IPS DF 4.7 (cell line): ENCODE results near the gene MAD2L2.

Source experiments
- DNase-seq: peaks from one replicate; pipeline ENCODE4 v3.0.0-alpha.2; 2013; ENCODE audit warnings: low spot score; ENCODE audit errors: extremely low read depth

The MAD2L2 gene

DNA sequence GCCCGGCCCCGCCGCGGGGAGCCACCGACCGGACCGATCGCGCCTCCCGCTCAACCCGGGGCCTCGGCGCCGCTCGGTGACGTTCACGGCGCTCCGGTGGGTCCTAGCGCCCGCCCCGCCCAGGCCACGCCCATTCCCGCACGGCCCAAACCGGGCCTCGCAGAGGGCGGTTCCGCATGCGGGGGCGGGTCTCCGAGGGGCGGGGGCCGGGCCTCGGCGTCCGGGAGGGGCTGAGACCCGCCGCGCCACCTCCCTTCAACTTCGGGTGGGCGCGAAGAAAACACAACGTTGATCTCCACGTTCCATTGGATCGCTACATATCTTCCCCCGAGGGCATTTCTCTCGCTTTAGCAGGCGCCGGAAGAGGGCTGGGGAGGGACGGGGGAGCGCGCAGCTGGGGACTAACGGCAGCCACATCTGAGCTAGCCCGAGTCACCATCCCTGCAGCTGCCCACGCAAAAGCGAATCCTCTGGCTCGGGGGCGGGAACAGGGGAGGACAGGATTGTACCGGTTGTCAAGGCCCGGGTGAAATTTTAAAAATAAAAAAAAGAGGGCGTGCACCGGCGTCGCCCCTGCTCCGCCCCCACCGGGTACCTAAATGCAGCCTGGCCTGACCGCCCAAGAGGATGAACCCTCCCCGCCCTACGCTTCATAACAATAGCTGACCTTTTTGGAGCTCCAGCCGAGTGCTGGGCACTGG is at the start of gene MAD2L2:
Gene MAD2L2, minus strand, starts transcription at position 78 of the 701 bp plus-strand sequence. CDS start 547 bp downstream, outside the sequence.
- no peak for DNase-seq

DNA sequence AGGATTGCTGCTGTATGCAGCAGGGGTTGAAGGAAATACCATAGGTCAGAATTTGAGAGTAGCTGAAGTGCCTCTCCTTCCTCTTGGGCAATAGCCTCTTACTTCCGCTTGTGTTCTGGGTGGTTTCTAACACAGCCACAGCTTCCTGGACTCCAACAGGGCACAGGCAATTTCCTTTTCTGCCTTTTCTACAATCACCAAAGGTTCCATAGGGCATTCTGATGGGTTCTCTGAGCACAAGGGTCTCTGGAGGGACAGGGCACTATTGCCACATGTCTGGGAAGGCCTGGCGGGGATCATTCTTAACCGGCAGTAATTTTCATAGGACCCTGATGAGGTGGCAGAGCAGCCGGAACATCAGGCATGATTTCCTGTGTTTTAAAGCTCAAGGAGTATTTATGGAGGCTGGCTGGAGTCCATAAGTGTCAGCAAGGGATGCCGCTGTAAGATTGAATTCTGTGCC is 49.5 kb upstream of the MAD2L2 start:
- DNase-seq, result no peak

DNA sequence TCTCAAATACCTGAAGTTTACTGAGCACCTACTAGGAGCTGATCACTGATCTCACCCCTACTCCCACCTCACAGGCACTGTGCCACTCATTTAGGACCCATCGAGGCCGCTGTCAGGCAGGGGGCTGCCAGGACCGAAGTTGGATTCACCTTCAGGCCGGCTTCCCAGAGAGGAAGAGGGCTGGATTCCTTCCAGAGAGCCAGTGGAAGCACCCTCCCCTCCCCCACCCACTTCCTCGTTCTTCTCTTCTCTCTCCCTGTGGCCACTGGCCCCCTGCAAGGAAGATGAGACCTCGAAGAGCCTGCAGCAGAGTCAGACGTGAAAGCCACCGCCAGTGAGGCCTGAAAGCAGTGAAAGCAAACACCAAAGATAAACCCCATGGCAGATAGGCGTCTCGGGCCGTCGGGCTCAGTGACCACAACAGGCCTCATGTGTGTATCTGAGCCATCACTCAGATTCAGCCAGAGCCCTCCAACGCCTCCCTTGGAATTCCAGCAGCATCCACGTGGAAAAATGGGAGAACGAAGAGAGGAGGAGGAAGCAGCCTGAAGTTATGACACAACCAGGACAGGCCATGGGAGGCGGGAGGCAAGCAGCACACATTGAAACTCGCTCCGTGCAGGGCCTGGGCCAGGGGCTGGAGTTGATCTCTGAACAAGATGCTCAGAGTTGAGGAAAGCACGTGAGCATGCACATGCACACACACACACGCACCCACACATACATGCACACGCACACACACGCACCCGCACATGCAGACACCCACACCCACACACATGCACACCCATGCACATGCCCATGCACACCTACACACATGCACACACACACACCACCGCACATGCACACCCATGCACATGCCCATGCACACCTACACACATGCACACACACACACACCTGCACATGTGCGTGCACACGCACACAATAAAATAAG is 48.8 kb upstream of the MAD2L2 start:
- no peak for DNase-seq

DNA sequence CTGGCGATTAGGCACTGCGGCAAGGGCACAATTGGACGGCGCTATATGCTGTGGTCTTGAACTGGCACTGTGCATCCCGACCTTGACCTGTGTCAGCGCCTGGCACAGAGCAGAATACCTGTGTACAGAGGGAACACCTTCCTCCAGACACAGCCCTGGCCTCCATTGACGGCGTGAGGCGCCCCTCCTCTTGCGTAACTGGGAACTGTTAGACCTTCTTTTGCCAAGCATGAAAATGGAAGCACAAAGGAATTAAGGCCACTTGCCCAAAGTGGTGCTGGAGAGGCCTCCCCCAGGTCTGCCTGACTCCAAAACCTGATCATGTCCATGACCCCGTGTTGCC is 48.2 kb upstream of the MAD2L2 start:
- DNase-seq, result no peak

DNA sequence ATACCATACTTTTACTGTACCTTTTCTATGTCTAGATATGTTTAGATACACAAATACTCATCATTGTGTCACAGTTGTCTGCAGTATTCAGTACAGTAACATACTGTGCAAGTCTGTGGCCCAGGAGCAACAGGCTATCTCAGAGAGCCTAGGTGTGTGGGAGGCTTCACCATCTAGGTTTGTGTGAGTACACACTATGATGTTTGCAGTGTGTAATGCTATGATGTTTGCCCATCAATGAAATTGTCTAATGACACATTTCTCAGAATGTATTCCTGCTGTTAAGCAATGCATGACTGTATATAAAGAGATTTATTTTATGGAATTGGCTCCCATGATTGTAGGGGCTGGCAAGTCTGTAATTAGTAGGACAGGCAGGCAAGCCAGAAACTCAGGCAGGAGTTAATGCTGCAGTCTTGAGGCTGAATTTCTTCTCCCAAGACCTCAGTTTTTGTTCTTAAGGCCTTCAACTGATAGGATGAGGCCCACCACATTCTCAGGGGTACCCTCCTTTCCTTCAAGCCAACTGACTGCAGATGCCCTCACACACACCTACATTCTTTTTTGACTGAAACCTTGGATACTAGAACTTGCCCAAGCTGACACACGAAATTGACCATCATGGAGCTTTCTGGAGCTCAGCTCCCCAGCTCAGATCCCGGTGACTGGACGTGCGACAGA is 47.3 kb upstream of the MAD2L2 start:
- DNase-seq, result no peak

DNA sequence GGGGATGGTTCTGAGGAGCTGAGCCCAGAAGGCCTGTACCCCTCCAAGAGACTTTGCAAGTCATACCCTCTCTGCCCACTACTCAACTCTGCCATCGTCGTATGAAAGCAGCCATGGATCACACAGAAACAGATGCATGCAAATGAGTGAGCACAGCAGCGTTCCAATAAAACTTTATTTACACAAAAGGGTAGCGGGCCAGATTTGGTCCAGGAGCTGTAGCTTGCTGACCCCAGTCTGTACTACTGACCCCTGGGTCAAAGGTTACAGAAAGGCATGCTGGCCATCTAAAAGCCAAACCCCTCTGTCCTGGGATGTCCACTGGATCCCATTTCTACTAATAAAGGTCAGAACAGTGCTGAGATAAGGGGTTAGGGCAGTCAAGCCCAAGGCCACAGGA is 46.2 kb upstream of the MAD2L2 start:
- DNase-seq, result no peak

DNA sequence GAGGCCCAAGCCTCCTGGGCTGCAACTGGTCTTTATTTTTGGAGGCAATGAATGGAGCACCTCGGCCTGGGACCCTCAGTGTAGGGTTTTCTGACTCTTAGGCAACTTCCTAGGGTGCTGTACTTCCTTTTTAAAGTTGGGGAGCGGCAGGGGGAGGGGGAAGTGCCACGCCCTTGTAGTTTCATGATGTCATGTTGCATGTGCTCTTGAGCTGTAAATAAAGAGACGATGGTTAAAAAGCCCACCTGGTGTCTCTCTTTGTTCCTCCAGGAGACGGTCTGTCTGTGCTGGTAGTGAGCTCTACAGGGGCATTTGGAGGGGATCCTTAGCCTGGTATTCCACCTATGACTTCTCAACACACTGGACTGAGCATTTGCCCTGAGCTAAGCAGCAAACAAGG is 44.7 kb upstream of the MAD2L2 start:
- DNase-seq, result no peak

DNA sequence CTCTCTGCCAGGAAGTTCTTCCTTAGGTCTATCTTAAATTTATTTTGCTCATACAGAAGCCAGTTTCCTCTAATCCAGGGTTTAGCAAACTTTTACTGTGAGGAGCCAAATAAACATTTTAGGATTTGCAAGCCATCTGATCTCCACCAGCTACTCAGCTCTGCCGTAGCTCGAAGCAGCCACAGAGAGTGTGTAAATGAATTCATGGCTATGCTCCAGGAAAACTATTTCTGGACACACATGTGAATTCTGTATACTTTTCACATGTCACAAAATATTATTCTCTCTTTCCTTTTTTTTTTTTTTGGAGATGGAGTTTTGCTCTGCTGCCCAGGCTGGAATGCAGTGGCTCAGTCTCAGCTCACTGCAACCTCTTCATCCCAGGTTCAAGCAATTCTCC is 41.6 kb upstream of the MAD2L2 start:
- DNase-seq, result no peak

DNA sequence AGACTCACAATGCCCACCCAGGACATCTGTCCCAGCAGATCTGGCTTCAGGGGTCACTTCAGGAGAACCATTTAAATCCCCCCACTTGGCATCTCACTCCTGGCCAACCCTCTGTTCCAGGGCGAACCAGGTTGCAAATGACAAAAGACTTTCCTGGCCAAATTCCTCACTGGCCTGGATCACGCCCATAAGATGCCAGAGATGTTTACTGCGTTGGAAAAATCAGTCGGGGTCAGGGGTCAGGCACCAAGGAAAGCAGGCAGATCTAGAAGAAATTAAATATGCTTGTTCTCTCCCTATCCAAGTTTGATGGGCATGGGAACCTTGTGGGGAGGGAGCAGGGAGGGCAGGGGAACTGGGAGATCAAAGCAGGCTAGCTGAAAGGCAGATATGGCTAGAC is 40.4 kb upstream of the MAD2L2 start:
- DNase-seq, result no peak

DNA sequence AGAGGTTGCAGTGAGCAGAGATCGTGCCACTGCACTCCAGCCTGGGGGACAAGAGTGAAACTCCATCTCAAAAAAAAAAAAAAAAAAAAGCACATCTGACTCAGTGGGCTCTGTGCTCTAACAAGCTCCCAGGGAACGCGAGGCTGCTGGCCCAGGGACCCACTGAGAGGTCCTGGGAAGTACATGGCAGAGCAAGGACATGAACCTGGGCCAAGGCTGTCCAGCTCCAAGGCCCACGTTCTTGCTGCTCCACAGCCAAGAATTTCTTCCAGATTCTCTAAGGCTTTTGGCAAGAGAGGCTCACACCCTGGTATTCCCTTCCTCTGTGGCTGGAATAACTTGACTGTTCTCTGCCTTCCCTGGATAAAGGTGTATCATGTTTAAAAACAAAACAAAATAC is 39.6 kb upstream of the MAD2L2 start:
- DNase-seq, result no peak

DNA sequence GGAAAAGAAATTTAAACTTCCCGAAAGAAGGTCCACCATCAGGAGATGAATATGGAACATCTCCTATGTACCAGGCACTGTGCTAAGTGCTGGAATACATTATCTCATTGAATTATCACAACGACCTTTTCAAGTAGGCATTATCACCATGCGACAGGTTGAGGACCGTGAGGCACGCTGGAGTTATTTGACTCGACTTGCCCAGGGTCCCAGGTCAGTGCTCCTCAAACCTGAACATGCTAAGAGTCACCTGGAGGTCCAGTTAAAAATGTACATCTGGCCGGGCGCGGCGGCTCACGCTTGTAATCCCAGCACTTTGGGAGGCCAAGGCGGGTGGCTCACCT is 39.1 kb upstream of the MAD2L2 start:
- DNase-seq, result no peak

DNA sequence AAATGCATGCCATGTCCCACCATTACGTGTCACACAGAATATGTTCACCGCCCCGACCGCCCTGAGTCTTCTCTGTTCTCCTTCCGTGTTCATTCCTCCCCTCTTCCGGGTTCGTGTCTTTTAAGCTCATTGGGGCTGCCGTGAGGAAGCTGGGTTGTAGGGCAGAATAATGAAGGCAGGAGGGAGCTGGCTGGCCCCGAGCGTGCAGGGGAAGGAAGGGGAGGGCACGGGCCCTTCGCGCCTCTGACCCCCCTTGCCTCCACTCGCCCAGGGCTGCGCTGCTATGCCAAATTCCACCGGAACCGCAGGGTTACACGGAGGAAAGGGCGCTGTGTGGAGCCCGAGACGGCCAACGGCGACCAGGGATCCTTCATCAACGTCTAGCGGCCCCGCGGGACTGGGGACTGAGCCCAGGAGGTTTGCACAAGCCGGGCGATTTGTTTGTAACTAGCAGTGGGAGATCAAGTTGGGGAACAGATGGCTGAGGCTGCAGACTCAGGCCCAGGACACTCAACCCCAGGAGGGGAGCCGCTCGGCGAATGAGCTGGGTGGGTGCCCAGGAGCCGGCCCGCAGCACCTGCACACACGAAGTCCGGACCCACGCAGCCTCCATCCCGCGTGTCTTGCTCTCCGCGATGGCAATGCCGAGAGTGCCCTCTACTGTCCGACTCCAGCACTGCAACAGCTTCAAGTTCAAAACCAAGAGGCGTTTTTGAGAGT is 38.5 kb upstream of the MAD2L2 start:
- DNase-seq, result no peak

DNA sequence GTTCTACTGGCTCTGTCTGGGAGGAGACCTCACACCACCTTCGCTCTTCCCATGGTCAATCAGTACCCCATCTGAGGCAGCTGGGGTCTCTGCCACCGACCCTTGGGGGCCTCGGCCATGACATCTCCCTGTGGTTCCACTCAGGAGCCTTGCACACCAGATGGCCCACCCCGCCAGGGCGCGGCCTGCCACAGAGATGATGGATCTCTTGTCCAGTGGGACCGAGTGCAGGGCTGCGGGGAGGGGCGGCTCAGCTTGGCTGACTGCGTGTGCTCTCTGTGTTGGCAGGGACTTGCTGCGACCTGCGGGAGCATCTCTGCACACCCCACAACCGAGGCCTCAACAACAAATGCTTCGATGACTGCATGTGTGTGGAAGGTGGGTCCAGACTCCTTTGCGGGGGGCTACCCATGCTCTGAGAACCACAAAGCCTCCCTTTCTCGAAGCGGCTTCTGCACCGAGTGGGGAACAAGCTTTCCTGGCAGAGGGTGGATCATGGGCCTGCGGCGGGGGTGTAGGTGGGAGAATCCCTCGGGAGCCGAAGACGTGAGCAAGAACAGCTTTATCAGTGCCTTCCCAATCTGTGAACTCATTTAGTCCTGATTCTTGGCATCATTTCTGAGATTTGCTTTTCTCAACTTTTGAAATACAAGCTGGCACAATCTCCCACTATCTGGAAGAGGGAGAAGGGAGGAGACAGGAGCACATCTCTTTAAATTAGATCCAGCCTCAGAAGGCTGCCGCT is 34.1 kb upstream of the MAD2L2 start:
- DNase-seq, result no peak

DNA sequence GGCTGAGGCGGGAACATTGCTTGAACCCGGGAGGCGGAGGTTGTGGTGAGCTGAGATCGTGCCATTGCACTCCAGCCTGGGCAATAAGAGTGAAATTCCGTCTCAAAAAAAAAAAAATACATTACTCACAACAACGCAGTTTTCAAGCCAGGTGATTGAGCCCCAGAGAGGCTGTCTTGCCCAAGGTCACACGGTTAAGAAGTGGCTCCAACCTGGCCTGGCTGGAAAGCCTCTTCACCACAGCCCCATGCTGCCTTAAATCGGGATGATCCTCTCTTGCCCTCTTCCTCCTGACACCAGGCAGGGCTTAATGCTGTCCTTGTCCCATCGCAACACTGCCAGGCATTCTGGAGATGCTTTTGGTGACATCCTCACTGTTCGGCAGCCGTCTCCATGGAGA is 32.1 kb upstream of the MAD2L2 start:
- DNase-seq, result no peak

DNA sequence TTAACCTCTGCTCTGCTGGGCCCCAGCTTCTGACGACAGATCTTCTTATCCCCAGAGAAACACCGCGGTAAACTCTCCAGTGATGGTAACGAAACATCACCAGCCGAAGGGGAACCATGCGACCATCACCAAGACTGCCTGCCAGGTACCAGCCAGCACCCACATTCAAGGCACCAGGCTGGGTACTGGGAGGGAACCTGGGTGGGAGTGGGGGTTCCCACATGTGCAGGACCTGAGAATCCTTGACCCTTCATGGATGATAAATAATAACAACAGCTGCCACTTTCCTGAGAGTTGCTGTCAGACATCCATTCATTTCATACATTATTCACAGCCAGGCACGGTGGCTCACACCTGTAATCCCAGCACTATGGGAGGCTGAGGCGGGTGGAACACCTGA is 31.3 kb upstream of the MAD2L2 start:
- DNase-seq, result no peak

DNA sequence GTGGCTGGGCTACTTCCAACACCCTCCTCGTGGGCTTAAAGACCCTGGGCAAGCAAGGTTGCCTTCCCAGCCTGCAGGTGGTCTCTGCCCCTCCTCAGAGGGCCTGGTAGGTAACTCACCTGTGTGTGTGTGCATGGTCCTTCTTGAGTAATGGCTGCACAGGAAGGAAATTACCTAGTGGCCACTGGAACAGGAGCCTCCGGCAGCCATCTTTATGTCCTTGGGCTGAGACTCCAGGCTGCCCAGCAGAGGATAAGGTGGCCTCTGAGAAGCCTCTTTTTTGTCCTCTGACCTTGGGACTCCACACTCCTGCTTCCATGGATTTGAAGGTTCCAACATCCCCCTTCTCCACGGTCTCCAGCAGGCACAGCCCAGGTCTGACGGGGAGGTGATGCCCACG is 30.5 kb upstream of the MAD2L2 start:
- DNase-seq, result no peak

DNA sequence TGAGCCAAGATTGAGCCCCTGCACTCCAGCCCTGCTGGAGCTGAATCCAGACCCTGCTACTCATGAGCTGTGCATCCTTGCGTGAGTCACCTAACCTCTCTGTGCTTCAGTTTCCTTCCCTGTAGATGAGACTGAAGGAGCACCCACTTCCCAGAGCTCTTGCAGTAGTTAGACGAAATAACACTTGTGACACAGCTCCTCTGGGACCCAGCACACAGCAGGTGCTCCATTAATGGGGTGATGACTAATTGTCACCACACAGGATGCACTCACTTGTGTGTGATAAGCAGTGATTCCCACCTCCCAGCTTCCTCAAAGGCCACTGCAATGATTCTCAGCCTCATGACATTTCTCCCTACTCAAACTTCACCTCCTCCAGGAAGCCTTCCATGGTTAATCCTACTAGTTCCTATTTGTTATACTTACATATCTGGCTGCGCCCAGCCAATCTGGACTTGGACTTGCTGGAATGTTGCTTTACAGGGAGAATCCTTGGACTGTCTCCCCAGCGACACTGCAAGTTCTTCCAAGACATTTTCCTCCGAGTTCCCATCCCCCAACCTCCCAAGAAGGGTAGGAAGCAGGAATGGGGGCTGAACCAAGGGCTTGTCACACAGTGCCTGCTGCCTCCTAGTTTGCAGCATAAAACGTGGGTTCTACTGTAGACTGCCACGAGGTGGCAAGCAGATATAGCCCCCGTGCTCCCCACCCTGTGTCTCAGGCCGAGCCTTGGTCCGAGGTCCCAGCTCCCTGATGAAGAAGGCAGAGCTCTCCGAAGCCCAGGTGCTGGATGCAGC is 27.8 kb upstream of the MAD2L2 start:
- no peak for DNase-seq

DNA sequence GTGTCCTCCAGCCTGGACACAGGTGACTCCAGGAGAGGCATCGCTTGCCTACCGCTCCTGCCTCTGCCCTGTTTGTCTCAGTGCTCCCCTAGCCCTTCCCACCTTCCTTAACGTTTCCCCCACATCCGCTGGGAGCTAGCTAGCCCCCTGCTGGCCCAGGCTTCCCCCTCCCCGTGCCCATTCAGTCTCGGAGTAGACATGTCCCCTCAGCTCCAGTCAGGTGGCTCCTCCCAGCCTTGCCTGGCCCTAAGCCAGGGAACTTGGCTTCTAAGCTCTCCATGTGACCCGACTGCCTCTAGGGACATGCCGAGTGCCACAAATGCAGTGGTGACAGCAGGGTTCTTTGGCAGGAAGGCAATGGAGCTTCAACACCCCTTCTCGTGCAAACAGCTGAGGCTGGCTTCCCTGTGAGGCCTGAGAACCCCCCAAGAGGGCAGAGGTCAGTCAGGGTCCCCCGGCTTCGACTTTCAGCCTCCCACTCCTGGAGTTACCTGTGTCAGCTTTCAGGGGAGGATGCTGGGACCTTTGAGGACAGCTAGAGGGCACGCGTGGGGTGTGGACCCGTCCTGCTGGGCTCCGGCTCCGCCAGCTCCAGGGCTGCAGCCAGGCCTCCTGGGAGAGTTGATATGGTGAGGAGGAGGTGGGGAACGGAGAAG is 26.8 kb upstream of the MAD2L2 start:
- DNase-seq, result no peak

DNA sequence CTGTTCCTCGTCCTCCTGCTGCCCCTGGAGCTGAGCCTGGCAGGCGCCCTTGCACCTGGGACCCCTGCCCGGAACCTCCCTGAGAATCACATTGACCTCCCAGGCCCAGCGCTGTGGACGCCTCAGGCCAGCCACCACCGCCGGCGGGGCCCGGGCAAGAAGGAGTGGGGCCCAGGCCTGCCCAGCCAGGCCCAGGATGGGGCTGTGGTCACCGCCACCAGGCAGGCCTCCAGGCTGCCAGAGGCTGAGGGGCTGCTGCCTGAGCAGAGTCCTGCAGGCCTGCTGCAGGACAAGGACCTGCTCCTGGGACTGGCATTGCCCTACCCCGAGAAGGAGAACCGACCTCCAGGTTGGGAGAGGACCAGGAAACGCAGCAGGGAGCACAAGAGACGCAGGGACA is 25.3 kb upstream of the MAD2L2 start:
- DNase-seq, result no peak

DNA sequence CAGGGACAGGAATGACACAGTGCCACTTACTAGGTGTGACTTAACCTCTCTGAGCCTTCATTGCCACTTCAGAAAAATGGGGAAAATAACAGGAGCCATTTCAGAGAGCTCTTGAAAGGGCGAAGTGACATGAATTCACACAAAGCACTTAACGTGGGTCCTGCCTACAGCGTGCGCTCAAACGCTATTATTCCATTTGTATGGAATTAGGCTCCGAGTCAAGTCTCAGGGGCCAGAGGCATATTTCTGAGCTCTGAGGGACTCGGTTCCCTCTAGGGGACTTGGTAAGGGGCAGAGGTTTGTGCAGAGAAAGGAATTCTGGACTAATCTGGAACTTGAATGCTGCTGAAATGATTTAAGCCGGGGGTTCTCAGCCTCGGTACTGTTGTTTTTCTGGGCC is 24.6 kb upstream of the MAD2L2 start:
- no peak for DNase-seq
